Measurements from ENCODE around the gene EYS.

DNA sequence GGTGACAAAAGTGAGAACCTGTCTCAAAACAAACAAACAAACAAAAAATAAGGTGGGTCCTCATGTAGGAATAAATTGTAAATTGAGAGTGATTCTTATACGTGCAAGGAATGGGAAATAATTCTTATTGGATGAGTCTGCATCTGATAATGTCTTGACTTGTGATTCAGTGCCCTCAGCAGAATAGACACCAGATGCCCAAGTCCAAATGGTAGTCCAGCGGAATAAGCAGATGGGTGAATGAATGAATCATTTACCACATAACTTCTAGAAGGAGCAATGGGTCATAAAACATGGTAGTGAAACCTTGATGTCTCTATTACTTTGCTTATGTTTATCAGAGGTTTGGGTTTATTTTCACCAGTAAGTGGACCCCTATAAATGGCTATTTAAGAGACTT, 1323.7 kb downstream of the EYS start:
- TF ChIP-seq, protein P1, sequence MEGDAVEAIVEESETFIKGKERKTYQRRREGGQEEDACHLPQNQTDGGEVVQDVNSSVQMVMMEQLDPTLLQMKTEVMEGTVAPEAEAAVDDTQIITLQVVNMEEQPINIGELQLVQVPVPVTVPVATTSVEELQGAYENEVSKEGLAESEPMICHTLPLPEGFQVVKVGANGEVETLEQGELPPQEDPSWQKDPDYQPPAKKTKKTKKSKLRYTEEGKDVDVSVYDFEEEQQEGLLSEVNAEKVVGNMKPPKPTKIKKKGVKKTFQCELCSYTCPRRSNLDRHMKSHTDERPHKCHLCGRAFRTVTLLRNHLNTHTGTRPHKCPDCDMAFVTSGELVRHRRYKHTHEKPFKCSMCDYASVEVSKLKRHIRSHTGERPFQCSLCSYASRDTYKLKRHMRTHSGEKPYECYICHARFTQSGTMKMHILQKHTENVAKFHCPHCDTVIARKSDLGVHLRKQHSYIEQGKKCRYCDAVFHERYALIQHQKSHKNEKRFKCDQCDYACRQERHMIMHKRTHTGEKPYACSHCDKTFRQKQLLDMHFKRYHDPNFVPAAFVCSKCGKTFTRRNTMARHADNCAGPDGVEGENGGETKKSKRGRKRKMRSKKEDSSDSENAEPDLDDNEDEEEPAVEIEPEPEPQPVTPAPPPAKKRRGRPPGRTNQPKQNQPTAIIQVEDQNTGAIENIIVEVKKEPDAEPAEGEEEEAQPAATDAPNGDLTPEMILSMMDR (conservative IDR thresholded peaks at IDR 0.05; ENCODE audit: low read length), result no peak
- no peak for TF ChIP-seq EZH2phosphoT487 (IDR thresholded peaks at IDR 0.05; ENCODE audit: borderline replicate concordance)

Measured in Loucy (cell line).